H1 (cell line): ENCODE data around the gene SHISA8. TPM values are rescaled to one million over a fixed set of nuclear protein-coding genes. Genes with fewer than 3 reads are reported as not detected.

Source experiments
- CTCF ChIA-PET: fragments of 300-600 bp; sonication (Branson Sonifier 250); formaldehyde crosslinking; loops from one replicate; lab custom pipeline; 2021; ENCODE audit not compliant: partially characterized antibody; lab: Charles Lee
- POLR2A ChIA-PET: fragments of 300-600 bp; sonication (Branson Sonifier 250); formaldehyde crosslinking; loops from one replicate; lab custom pipeline; 2021; ENCODE audit warnings: inconsistent platforms; ENCODE audit not compliant: partially characterized antibody; lab: Charles Lee
- DNase-seq, 2 experiments: peaks; one replicate each; pipeline versions ENCODE4 v3.0.0 to v3.0.0-alpha.2; 2010 to 2022; ENCODE audit warnings: low spot score in 2 of 2, low read depth in 1 of 2, mixed read lengths in 1 of 2
- FAIRE-seq: peaks from 2 replicates; lab custom pipeline; 2011; peaks lifted over from hg19 to GRCh38; lab: Jason Lieb, UNC
- H2AFZ ChIP-seq: 2 replicates; pipeline ENCODE4 v1.8.1; 2012; ENCODE audit warnings: low read length, inconsistent platforms
- H2AK5ac ChIP-seq: 2 replicates; pipeline ENCODE4 v1.6.1; 2013; ENCODE audit warnings: low read depth, low read length
- H2BK120ac ChIP-seq: replicated peaks from 2 replicates; pipeline ENCODE3; 2013; ENCODE audit warnings: low read depth, low read length, inconsistent platforms
- H2BK12ac ChIP-seq: 2 replicates; pipeline ENCODE4 v1.6.1; 2013; ENCODE audit warnings: low read depth, low read length
- H2BK15ac ChIP-seq: 2 replicates; pipeline ENCODE4 v1.6.1; 2013; ENCODE audit warnings: low read length
- H2BK20ac ChIP-seq: 2 replicates; pipeline ENCODE4 v1.6.1; 2013; ENCODE audit warnings: low read length
- H2BK5ac ChIP-seq: 2 replicates; pipeline ENCODE4 v1.6.1; 2013; ENCODE audit warnings: low read depth, low read length
- H3K14ac ChIP-seq: 2 replicates; pipeline ENCODE4 v1.6.1; 2013; ENCODE audit warnings: inconsistent platforms; ENCODE audit not compliant: insufficient read length
- H3K18ac ChIP-seq: 2 replicates; pipeline ENCODE4 v1.6.1; 2013; ENCODE audit warnings: low read length; ENCODE audit errors: extremely low read depth
- H3K23ac ChIP-seq: 2 replicates; pipeline ENCODE4 v1.6.1; 2013; ENCODE audit warnings: inconsistent platforms; ENCODE audit not compliant: insufficient read length
- H3K23me2 ChIP-seq: 2 replicates; pipeline ENCODE4 v1.6.1; 2013; ENCODE audit warnings: low read depth, low read length
- H3K27ac ChIP-seq: 2 replicates; pipeline ENCODE4 v1.6.1; 2011; ENCODE audit warnings: low read depth, low read length, inconsistent platforms
- H3K27me3 ChIP-seq, 4 experiments: replicated peaks in 1 of 4; 1 replicate in 1 of 4; 2 replicates in 3 of 4; pipeline versions ENCODE4 v1.6.1 to v1.8.1; 2011 to 2013; ENCODE audit warnings: low read length in 3 of 4, mild to moderate bottlenecking in 3 of 4, inconsistent platforms in 2 of 4, mixed read lengths in 2 of 4, moderate library complexity in 1 of 4; ENCODE audit not compliant: control insufficient read depth in 3 of 4, insufficient read depth in 3 of 4; ENCODE audit errors: extremely low read depth in 1 of 4
- H3K36me3 ChIP-seq, 4 experiments: 2 replicates each; pipeline versions ENCODE4 v1.6.1 to v1.8.1; 2011 to 2013; ENCODE audit warnings: mild to moderate bottlenecking in 4 of 4, low read length in 3 of 4, moderate library complexity in 2 of 4, control low read depth in 1 of 4, inconsistent platforms in 1 of 4; ENCODE audit not compliant: insufficient read depth in 4 of 4, control insufficient read depth in 2 of 4
- H3K4ac ChIP-seq: replicated peaks from 2 replicates; pipeline ENCODE3; 2013; ENCODE audit warnings: low read length, low read depth, mixed read lengths, inconsistent platforms; ENCODE audit not compliant: insufficient read length
- H3K4me1 ChIP-seq, 4 experiments: replicated peaks in 1 of 4; 1 replicate in 1 of 4; 2 replicates in 3 of 4; pipeline versions ENCODE4 v1.6.1 to v1.8.1; 2011 to 2013; ENCODE audit warnings: low read length in 3 of 4, inconsistent platforms in 2 of 4, mixed read lengths in 1 of 4; ENCODE audit not compliant: insufficient read depth in 4 of 4, control insufficient read depth in 3 of 4
- H3K4me2 ChIP-seq, 2 experiments: 2 replicates each; pipeline versions ENCODE4 v1.6.1 to v1.8.1; 2011 to 2013; ENCODE audit warnings: low read depth in 2 of 2, low read length in 2 of 2, control low read depth in 1 of 2, inconsistent platforms in 1 of 2, mild to moderate bottlenecking in 1 of 2; ENCODE audit not compliant: insufficient read depth in 1 of 2
- H3K4me3 ChIP-seq, 4 experiments: fragments of 200-600, 300-600 bp in 1 of 4; sonication (generic), shearing (Covaris generic), sonication (Bioruptor Twin) in 1 of 4; 2 replicates each; pipeline versions ENCODE4 v1.5.1 to v1.8.1; 2011 to 2016; ENCODE audit warnings: low read length in 4 of 4, low read depth in 3 of 4, control low read depth in 2 of 4, inconsistent platforms in 2 of 4, mild to moderate bottlenecking in 2 of 4, mixed read lengths in 1 of 4, moderate library complexity in 1 of 4; ENCODE audit not compliant: insufficient read depth in 2 of 4; ENCODE audit errors: extremely low read depth in 1 of 4
- H3K56ac ChIP-seq: replicated peaks from 2 replicates; pipeline ENCODE3; 2013; ENCODE audit warnings: low read depth, mild to moderate bottlenecking, mixed read lengths, low read length, inconsistent platforms; ENCODE audit not compliant: insufficient read length
- H3K79me1 ChIP-seq: 2 replicates; pipeline ENCODE4 v1.6.1; 2013; ENCODE audit warnings: low read depth, low read length, control low read depth
- H3K79me2 ChIP-seq, 2 experiments: 2 replicates each; pipeline versions ENCODE4 v1.6.1 to v1.8.1; 2012 to 2013; ENCODE audit warnings: low read length in 2 of 2, mild to moderate bottlenecking in 2 of 2, inconsistent platforms in 1 of 2; ENCODE audit not compliant: insufficient read depth in 2 of 2, control insufficient read depth in 1 of 2
- H3K9ac ChIP-seq, 4 experiments: replicated peaks in 1 of 4; 1 replicate in 1 of 4; 2 replicates in 3 of 4; pipeline versions ENCODE4 v1.6.1 to v1.8.1; 2011 to 2013; ENCODE audit warnings: low read depth in 3 of 4, low read length in 3 of 4, control low read depth in 2 of 4, mild to moderate bottlenecking in 2 of 4, moderate library complexity in 2 of 4, inconsistent platforms in 1 of 4; ENCODE audit errors: extremely low read depth in 1 of 4
- H3K9me3 ChIP-seq, 2 experiments: 2 replicates each; pipeline versions ENCODE4 v1.6.1 to v1.8.1; 2012 to 2013; ENCODE audit warnings: mild to moderate bottlenecking in 2 of 2, moderate library complexity in 2 of 2, control low read depth in 1 of 2, inconsistent platforms in 1 of 2, low read depth in 1 of 2, low read length in 1 of 2, mixed read lengths in 1 of 2; ENCODE audit not compliant: insufficient read depth in 2 of 2
- H4K20me1 ChIP-seq, 2 experiments: replicated peaks in 1 of 2; 2 replicates each; pipeline versions ENCODE3 to v1.8.1; 2011 to 2013; ENCODE audit warnings: inconsistent platforms in 2 of 2, low read length in 2 of 2, mild to moderate bottlenecking in 1 of 2; ENCODE audit not compliant: insufficient read depth in 2 of 2, control insufficient read depth in 1 of 2
- H4K5ac ChIP-seq: 2 replicates; pipeline ENCODE4 v1.6.1; 2013; ENCODE audit warnings: low read length, low read depth, mixed read lengths, inconsistent platforms; ENCODE audit not compliant: insufficient read length
- H4K8ac ChIP-seq: 2 replicates; pipeline ENCODE4 v1.8.0; 2013; ENCODE audit warnings: mild to moderate bottlenecking, moderate library complexity, low read length, inconsistent platforms; ENCODE audit not compliant: insufficient read depth; ENCODE audit errors: extremely low read depth
- H4K91ac ChIP-seq: replicated peaks from 2 replicates; pipeline ENCODE3; 2013; ENCODE audit warnings: low read length, mixed read lengths, inconsistent platforms; ENCODE audit not compliant: insufficient read length
- ASH2L ChIP-seq: fragments of 200-600, 300-600 bp; sonication (generic); IDR thresholded peaks from one replicate; pipeline ENCODE4 v1.7.1; 2017; ENCODE audit warnings: low read length
- BACH1 ChIP-seq: IDR thresholded peaks from 2 replicates; pipeline ENCODE4 v1.6.1; 2012; ENCODE audit warnings: low read length, improper control_type of control experiment
- CBX8 ChIP-seq: fragments of 300-800, 300-1000 bp; sonication (generic); IDR thresholded peaks from 2 replicates; pipeline ENCODE4 v1.7.1; 2016; ENCODE audit warnings: low read depth, low read length, borderline replicate concordance
- CHD1 ChIP-seq: IDR thresholded peaks from 2 replicates; pipeline ENCODE4 v1.6.1; 2012; ENCODE audit warnings: low read depth, low read length, improper control_type of control experiment
- GABPA ChIP-seq: IDR thresholded peaks from 2 replicates; pipeline ENCODE4 v1.6.1; 2011; ENCODE audit warnings: mild to moderate bottlenecking, low read length, moderate library complexity, borderline replicate concordance; ENCODE audit not compliant: insufficient read depth
- KDM4A ChIP-seq: IDR thresholded peaks from one replicate; pipeline ENCODE4 v1.7.1; 2012; ENCODE audit warnings: low read depth, mild to moderate bottlenecking, moderate library complexity, low read length, inconsistent platforms; ENCODE audit not compliant: severe bottlenecking
- KDM5A ChIP-seq: fragments of 200-600 bp; IDR thresholded peaks from 2 replicates; pipeline ENCODE4 v1.7.1; 2012; ENCODE audit warnings: mild to moderate bottlenecking, low read length, inconsistent platforms, mixed read lengths
- PHF8 ChIP-seq: fragments of 200-600 bp; sonication (generic); conservative IDR thresholded peaks from 2 replicates; pipeline ENCODE4 v1.7.1; 2012; ENCODE audit warnings: low read depth, mild to moderate bottlenecking, inconsistent platforms, low read length, moderate library complexity
- RXRA ChIP-seq: IDR thresholded peaks from 2 replicates; pipeline ENCODE4 v1.6.1; 2011; ENCODE audit warnings: low read depth, mild to moderate bottlenecking, low read length, moderate library complexity; ENCODE audit not compliant: insufficient read depth
- SAP30 ChIP-seq: fragments of 300-600 bp; sonication (generic); IDR thresholded peaks from 2 replicates; pipeline ENCODE4 v1.7.1; 2012; ENCODE audit warnings: low read length, moderate library complexity, mild to moderate bottlenecking, inconsistent platforms; ENCODE audit not compliant: insufficient read depth, insufficient replicate concordance
- SP1 ChIP-seq: IDR thresholded peaks from 2 replicates; pipeline ENCODE4 v1.6.1; 2011; ENCODE audit warnings: low read depth, low read length
- TCF12 ChIP-seq: IDR thresholded peaks from 2 replicates; pipeline ENCODE4 v1.6.1; 2011; ENCODE audit warnings: low read depth, mild to moderate bottlenecking, low read length
- WGBS, 2 experiments: shearing (Covaris generic) in 1 of 2; methylation state at CpG; one replicate each; pipeline versions ENCODE4 v1.1.6 to v1.1.7; 2013 to 2015; ENCODE audit warnings: low lambda C conversion rate in 2 of 2, mixed read lengths in 2 of 2, inconsistent platforms in 1 of 2, low coverage in 1 of 2, missing lambda C conversion rate in 1 of 2; ENCODE audit not compliant: insufficient replicate concordance in 2 of 2, insufficient coverage in 1 of 2, insufficient read length in 1 of 2; ENCODE audit errors: extremely low coverage in 1 of 2, missing lambda C conversion rate in 1 of 2; 5-methylcytosine and 5-hydroxymethylcytosine counted together
- polyA plus RNA-seq, 7 experiments: library from polyadenylated mRNA; depleted of rRNA in 3 of 7; stranded (reverse) in 5 of 7; unstranded in 2 of 7; fragments of >200 nt in 5 of 7; fragments of 200-250 nt in 2 of 7; gene quantifications; 1 replicate in 5 of 7; 2 replicates in 1 of 7; 4 replicates in 1 of 7; pipeline versions ENCODE4 v1.2.1 to v1.2.3, GENCODE V29; 2011 to 2013; ENCODE audit warnings: missing spikeins in 2 of 7, mixed read lengths in 2 of 7
- total RNA-seq: library from RNA; stranded (reverse); fragmentation: NEBNext Ultra II Directional; extraction: Animal tissue kit (Norgen Biotek cat#: 25700); gene quantifications from 2 replicates; pipeline ENCODE4 v1.2.1, GENCODE V29; 2021
- TF ChIP-seq, protein P1 (sequence below): IDR thresholded peaks from 2 replicates; pipeline ENCODE4 v1.6.1; 2012; ENCODE audit warnings: low read length, inconsistent platforms

Gene SHISA8
- total and polyA plus RNA-seq, 2 of the 8 experiments (the other 6 are each of a cell fraction or from before 2014, with no cell fraction given): 0.14 to 0.89 TPM

DNA sequence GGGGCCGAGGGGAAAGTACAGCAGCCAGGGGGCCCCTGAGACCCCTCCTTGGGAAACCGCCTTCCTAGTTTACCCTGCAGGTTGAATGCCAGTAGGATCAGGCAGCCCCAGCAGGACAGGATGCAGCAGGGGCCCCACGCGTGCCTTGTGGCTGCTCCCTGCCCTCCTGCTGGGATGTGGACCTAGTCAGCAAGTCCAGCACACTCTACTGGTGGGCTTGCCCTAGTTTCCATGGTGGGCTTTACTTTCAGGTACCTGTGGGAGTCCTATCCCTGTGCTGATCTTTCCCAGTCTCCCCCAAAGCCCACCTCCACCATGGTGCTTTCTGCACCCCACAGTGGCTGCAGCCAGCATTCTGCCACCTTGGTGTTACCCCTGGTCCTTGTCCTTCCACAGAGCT is 22.2 kb downstream of the SHISA8 start:
- Histone ChIP-seq H3K9me3 (no peaks in the 10 kb centered on the region), H4K20me1 (peaks cover 3 to 9% of the 10 kb centered on the region in 2 experiments), H3K18ac (no peak overlapping the region), H3K4me3 (no peak overlapping the region), H3K27me3 (no peaks in the 10 kb centered on the region), H3K9ac (no peak overlapping the region), H2BK5ac (no peak overlapping the region), H4K8ac (no peak overlapping the region), H2AK5ac (no peak overlapping the region), H2AFZ (no peak overlapping the region), H3K79me2 (no peaks in the 10 kb centered on the region), H3K23ac (no peak overlapping the region), H2BK15ac (no peak overlapping the region), H2BK120ac (no peak overlapping the region), H3K79me1 (no peaks in the 10 kb centered on the region; the same call in 1 of the 2 replicates), H3K36me3 (peaks cover 45 to 76% (median 56%) of the 10 kb centered on the region in 4 experiments), H3K14ac (no peak overlapping the region), H2BK20ac (no peak overlapping the region), H3K56ac (no peak overlapping the region), H3K27ac (no peak overlapping the region), H3K23me2 (no peaks in the 10 kb centered on the region), H2BK12ac (no peak overlapping the region), H4K5ac (no peak overlapping the region), H3K4me1 (no peaks in the 10 kb centered on the region), H3K4me2 (no peak overlapping the region), H4K91ac (no peak overlapping the region), H3K4ac (no peak overlapping the region)
- ChIA-PET CTCF (interaction anchor here (0.9 kb wide), 1 partner anchor 48 kb away, joined by 3 read pairs; no protein-coding TSS in a partner anchor), POLR2A (interaction anchor here (0.6 kb wide), 1 partner anchor 266 kb away, joined by 3 read pairs; no protein-coding TSS in a partner anchor)
- DNase-seq (no peak), FAIRE-seq (no peak)
- TF ChIP-seq CHD1: no peak
- no peak for TF ChIP-seq PHF8
- TF ChIP-seq BACH1: no peak
- TF ChIP-seq KDM5A: no peak
- TF ChIP-seq SAP30: no peak
- TF ChIP-seq KDM4A: no peak
- no peak for TF ChIP-seq TCF12
- no peak for TF ChIP-seq SP1
- no peak for TF ChIP-seq CBX8
- no peak for TF ChIP-seq RXRA
- no peak for TF ChIP-seq ASH2L
- TF ChIP-seq GABPA: no peak
- TF ChIP-seq, protein P1, sequence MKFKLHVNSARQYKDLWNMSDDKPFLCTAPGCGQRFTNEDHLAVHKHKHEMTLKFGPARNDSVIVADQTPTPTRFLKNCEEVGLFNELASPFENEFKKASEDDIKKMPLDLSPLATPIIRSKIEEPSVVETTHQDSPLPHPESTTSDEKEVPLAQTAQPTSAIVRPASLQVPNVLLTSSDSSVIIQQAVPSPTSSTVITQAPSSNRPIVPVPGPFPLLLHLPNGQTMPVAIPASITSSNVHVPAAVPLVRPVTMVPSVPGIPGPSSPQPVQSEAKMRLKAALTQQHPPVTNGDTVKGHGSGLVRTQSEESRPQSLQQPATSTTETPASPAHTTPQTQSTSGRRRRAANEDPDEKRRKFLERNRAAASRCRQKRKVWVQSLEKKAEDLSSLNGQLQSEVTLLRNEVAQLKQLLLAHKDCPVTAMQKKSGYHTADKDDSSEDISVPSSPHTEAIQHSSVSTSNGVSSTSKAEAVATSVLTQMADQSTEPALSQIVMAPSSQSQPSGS: no peak
- WGBS, 2 experiments: 81% methylated on average over 4 of the region's 4 CpGs; no CpG with 5 or more reads in 1 of the 2 experiments
